GM12878 (cell line): ENCODE data around the gene C11orf58.

Experiments
- CTCF ChIP-seq, 3 experiments: IDR thresholded peaks in 2 of 3; conservative IDR thresholded peaks in 1 of 3; 2 replicates each; pipeline ENCODE4 v1.5.1; 2011; ENCODE audit warnings: low read depth in 3 of 3, low read length in 3 of 3, mild to moderate bottlenecking in 3 of 3, control low read depth in 2 of 3, moderate library complexity in 2 of 3, inconsistent platforms in 1 of 3, mixed read lengths in 1 of 3; ENCODE audit not compliant: control insufficient read depth in 2 of 3, insufficient read depth in 1 of 3; ENCODE audit errors: extremely low read depth in 1 of 3
- EP300 ChIP-seq, 2 experiments: fragments of 150-350 bp in 1 of 2; IDR thresholded peaks; 2 replicates each; pipeline ENCODE4 v1.6.1; 2011 to 2012; ENCODE audit warnings: low read depth in 2 of 2, low read length in 2 of 2, borderline replicate concordance in 1 of 2, improper control_type of control experiment in 1 of 2, inconsistent platforms in 1 of 2; ENCODE audit not compliant: control insufficient read depth in 1 of 2
- ETV6 ChIP-seq, 2 experiments: fragments of 450-650 bp in 1 of 2; IDR thresholded peaks in 1 of 2; conservative IDR thresholded peaks in 1 of 2; 2 replicates each; pipeline ENCODE4 v1.6.1; 2014; ENCODE audit warnings: antibody characterized with exemption in 1 of 2, borderline replicate concordance in 1 of 2, low read depth in 1 of 2, mild to moderate bottlenecking in 1 of 2, moderate library complexity in 1 of 2
- FOXM1 ChIP-seq: IDR thresholded peaks from 2 replicates; pipeline ENCODE4 v1.6.1; 2012; ENCODE audit warnings: low read depth, mild to moderate bottlenecking, inconsistent platforms, low read length, moderate library complexity
- GABPA ChIP-seq: IDR thresholded peaks from 2 replicates; pipeline ENCODE4 v1.6.1; 2014; ENCODE audit warnings: antibody characterized with exemption, low read depth, mild to moderate bottlenecking, inconsistent platforms
- HDAC2 ChIP-seq: fragments of 200-600 bp; sonication (generic); IDR thresholded peaks from 2 replicates; pipeline ENCODE4 v1.6.1; 2017
- MAX ChIP-seq: IDR thresholded peaks from 2 replicates; pipeline ENCODE4 v1.6.1; 2012; ENCODE audit warnings: low read depth, low read length, improper control_type of control experiment
- MEF2A ChIP-seq: IDR thresholded peaks from 2 replicates; pipeline ENCODE4 v1.6.1; 2011; ENCODE audit warnings: low read depth, mild to moderate bottlenecking, low read length, moderate library complexity; ENCODE audit not compliant: insufficient read depth
- MTA2 ChIP-seq: fragments of 450-650 bp; IDR thresholded peaks from 2 replicates; pipeline ENCODE4 v1.6.1; 2016; ENCODE audit warnings: low read depth, mild to moderate bottlenecking, moderate library complexity
- NRF1 ChIP-seq: conservative IDR thresholded peaks from 2 replicates; pipeline ENCODE4 v1.6.1; 2011; ENCODE audit warnings: mild to moderate bottlenecking, low read depth, low read length, improper control_type of control experiment
- POLR2A ChIP-seq: IDR thresholded peaks from 2 replicates; pipeline ENCODE4 v1.6.1; 2011; ENCODE audit warnings: low read depth, mild to moderate bottlenecking, low read length
- POU2F2 ChIP-seq: IDR thresholded peaks from 3 replicates; pipeline ENCODE4 v1.6.1; 2011; ENCODE audit warnings: low read depth, mild to moderate bottlenecking, low read length, borderline replicate concordance
- RB1 ChIP-seq: fragments of 450-650 bp; formaldehyde crosslinking; IDR thresholded peaks from 2 replicates; pipeline ENCODE4 v1.6.1; 2017; ENCODE audit warnings: mild to moderate bottlenecking, borderline replicate concordance
- SIX5 ChIP-seq: IDR thresholded peaks from 2 replicates; pipeline ENCODE4 v1.6.1; 2011; ENCODE audit warnings: mild to moderate bottlenecking, low read depth, low read length, moderate library complexity; ENCODE audit not compliant: severe bottlenecking

- no peak for TF ChIP-seq MEF2A
- no peak for TF ChIP-seq CTCF (IDR thresholded peaks at IDR 0.05 in 2 of 3, conservative IDR thresholded peaks at IDR 0.05 in 1 of 3; ENCODE audit: control insufficient read depth in 2 of 3, extremely low read depth in 1 of 3, insufficient read depth in 1 of 3, low read depth in 3 of 3, low read length in 3 of 3)
- TF ChIP-seq MAX: no peak
- TF ChIP-seq EP300 (IDR thresholded peaks at IDR 0.05; ENCODE audit: borderline replicate concordance in 1 of 2, control insufficient read depth in 1 of 2, low read depth in 2 of 2, low read length in 2 of 2): no peak
- no peak for TF ChIP-seq RB1
- no peak for TF ChIP-seq ETV6 (conservative IDR thresholded peaks at IDR 0.05 in 1 of 2, IDR thresholded peaks at IDR 0.05 in 1 of 2; ENCODE audit: borderline replicate concordance in 1 of 2, low read depth in 1 of 2)
- TF ChIP-seq SIX5: no peak
- no peak for TF ChIP-seq POU2F2
- no peak for TF ChIP-seq FOXM1
- TF ChIP-seq POLR2A: no peak
- TF ChIP-seq GABPA: no peak
- no peak for TF ChIP-seq MTA2
- no peak for TF ChIP-seq HDAC2
- TF ChIP-seq NRF1: no peak
Observed at GRCh38 chr11:16793511-16793910, 55.1 kb downstream of the C11orf58 start.
